PC-9 (cell line): ENCODE results near the gene BCL2L1. TPM values are rescaled to one million over a fixed set of nuclear protein-coding genes. Genes with fewer than 3 reads are reported as not detected.

Experiments
- BruUV-seq: library from RNA; stranded (reverse); fragments of 400-500 nt; replicated peaks from 2 replicates; lab custom pipeline; 2021; lab: Mats Ljungman, UMichigan
- CTCF ChIA-PET: fragments of 300-600 bp; sonication (Branson Sonifier 250); formaldehyde crosslinking; loops from one replicate; lab custom pipeline; 2022; ENCODE audit warnings: antibody characterized with exemption; lab: Charles Lee
- POLR2A ChIA-PET: fragments of 300-600 bp; sonication (Branson Sonifier 250); formaldehyde crosslinking; loops from one replicate; lab custom pipeline; 2022; ENCODE audit warnings: antibody characterized with exemption; ENCODE audit not compliant: unreplicated experiment; lab: Charles Lee
- DNase-seq, 2 experiments: peaks; one replicate each; pipeline versions ENCODE4 v3.0.0 to v3.0.0-alpha.2; 2015 to 2022; ENCODE audit warnings: mixed read lengths in 1 of 2
- H2AFZ ChIP-seq: fragments of 200-600 bp; sonication (generic); 2 replicates; pipeline ENCODE4 v1.8.1; 2017; ENCODE audit warnings: antibody characterized with exemption
- H3F3A ChIP-seq: fragments of 200-600 bp; sonication (generic); 2 replicates; pipeline ENCODE4 v1.8.1; 2017; ENCODE audit warnings: antibody characterized with exemption, mild to moderate bottlenecking, low read depth; ENCODE audit not compliant: insufficient read depth
- H3K27ac ChIP-seq: fragments of 200-600 bp; sonication (generic); 2 replicates; pipeline ENCODE4 v1.6.1; 2016; ENCODE audit warnings: mixed run types
- H3K27me3 ChIP-seq: fragments of 200-600 bp; sonication (generic); 2 replicates; pipeline ENCODE4 v1.6.1; 2016; ENCODE audit warnings: low read depth, mixed run types; ENCODE audit not compliant: insufficient read depth
- H3K36me3 ChIP-seq: fragments of 200-600 bp; sonication (generic); 2 replicates; pipeline ENCODE4 v1.6.1; 2016; ENCODE audit warnings: low read depth, mixed run types
- H3K4me1 ChIP-seq: fragments of 200-600 bp; sonication (generic); replicated peaks from 2 replicates; pipeline ENCODE4 v1.6.1; 2016; ENCODE audit warnings: mixed run types; ENCODE audit not compliant: insufficient read depth
- H3K4me2 ChIP-seq: fragments of 200-600 bp; sonication (generic); 2 replicates; pipeline ENCODE4 v1.6.1; 2017; ENCODE audit warnings: mixed run types
- H3K4me3 ChIP-seq: fragments of 200-600 bp; sonication (generic); 2 replicates; pipeline ENCODE4 v1.6.1; 2016; ENCODE audit warnings: mixed run types
- H3K79me2 ChIP-seq: fragments of 200-600 bp; sonication (generic); 2 replicates; pipeline ENCODE4 v1.6.1; 2017; ENCODE audit warnings: low read depth, mixed run types
- H3K9me2 ChIP-seq: fragments of 200-600 bp; sonication (generic); 2 replicates; pipeline ENCODE4 v1.8.1; 2017; ENCODE audit warnings: mild to moderate bottlenecking; ENCODE audit not compliant: insufficient read depth
- H3K9me3 ChIP-seq: fragments of 200-600 bp; sonication (generic); 2 replicates; pipeline ENCODE4 v1.8.1; 2016; ENCODE audit warnings: low read depth; ENCODE audit not compliant: insufficient read depth
- H4K20me1 ChIP-seq: fragments of 200-600 bp; sonication (generic); 2 replicates; pipeline ENCODE4 v1.8.1; 2017; ENCODE audit not compliant: insufficient read depth
- EZH2 ChIP-seq: fragments of 200-600 bp; sonication (generic); IDR thresholded peaks from 2 replicates; pipeline ENCODE4 v1.8.0; 2017; ENCODE audit warnings: antibody characterized with exemption, low read depth
- intact Hi-C: fragments of 100-400 bp; cut with micrococcal nuclease; formaldehyde crosslinking; loops from one replicate; pipeline ENCODE4 v1.10.0; 2022; ENCODE audit not compliant: unreplicated experiment
- total RNA-seq: library from RNA; stranded (reverse); gene quantifications from 2 replicates; pipeline ENCODE4 v1.2.3, GENCODE V29; 2021
- TF ChIP-seq, protein P1 (sequence below): fragments of 200-600 bp; sonication (generic); conservative IDR thresholded peaks from 2 replicates; pipeline ENCODE4 v1.6.1; 2017; ENCODE audit warnings: mixed run types, antibody characterized with exemption, mild to moderate bottlenecking, moderate library complexity

The BCL2L1 gene
- total RNA-seq, 1 experiment from 2014 or later: 125 TPM

DNA sequence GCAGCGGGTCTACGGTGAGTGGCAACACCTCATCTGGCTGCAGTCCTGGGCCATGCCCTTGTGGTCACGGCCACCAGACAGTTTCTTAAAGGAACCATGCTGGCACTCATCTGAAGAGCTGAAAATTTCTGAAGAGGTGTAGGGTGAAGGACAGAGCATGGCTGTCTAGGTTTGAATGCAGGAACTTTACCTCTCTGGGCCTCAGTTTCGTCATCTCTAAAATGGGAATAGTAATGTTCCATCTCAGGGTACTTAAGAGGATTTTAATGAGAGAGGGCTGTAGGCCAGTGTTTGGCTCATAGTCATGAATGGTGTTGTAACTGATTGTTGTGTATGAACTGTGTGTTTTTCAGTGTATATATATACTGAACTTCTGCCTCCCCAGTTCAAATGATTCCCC lies 79.1 kb downstream of the BCL2L1 start:
- intact Hi-C loops: no loop called here
- Histone ChIP-seq H3K79me2 (no peaks in the 10 kb centered on the region), H3K9me2 (no peaks in the 10 kb centered on the region), H3K27ac (no peak overlapping the region), H3F3A (no peaks in the 10 kb centered on the region), H3K4me2 (no peak overlapping the region), H3K4me3 (no peak overlapping the region), H2AFZ (no peak overlapping the region), H3K4me1 (no peaks in the 10 kb centered on the region), H4K20me1 (no peaks in the 10 kb centered on the region), H3K36me3 (no peaks in the 10 kb centered on the region), H3K27me3 (no peaks in the 10 kb centered on the region), H3K9me3 (no peaks in the 10 kb centered on the region)
- no peak for TF ChIP-seq EZH2
- no TSS peak for BruUV-seq
- DNase-seq: no peak
- ChIA-PET CTCF (no interaction called here), POLR2A (no interaction called here)

DNA sequence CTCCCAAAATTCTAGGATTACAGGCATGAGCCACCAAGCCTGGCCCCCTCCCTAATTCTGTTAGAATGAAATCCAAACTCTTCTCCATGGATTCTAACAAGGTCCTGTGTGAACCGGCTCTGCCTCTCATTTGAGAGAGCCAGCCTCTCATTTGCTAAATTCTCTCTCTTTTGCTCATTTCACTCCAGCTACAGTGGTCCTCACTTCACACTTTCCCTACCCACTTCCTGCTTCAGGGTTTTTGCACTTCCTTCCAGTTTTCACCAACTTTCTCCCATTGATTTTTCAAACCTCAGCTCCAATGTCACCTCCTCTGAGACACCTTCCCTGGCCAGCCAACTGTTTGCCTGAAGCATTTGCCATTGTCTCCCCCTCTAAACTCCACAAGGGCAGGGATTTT lies 79.8 kb downstream of the BCL2L1 start:
- DNase-seq: no peak
- ChIA-PET POLR2A (no interaction called here), CTCF (no interaction called here)
- no peaks in the 10 kb centered on the region for H3K79me2 ChIP-seq
- H2AFZ ChIP-seq: no peak overlapping the region
- no peaks in the 10 kb centered on the region for H4K20me1 ChIP-seq
- H3K9me3 ChIP-seq: no peaks in the 10 kb centered on the region
- H3K27me3 ChIP-seq: no peaks in the 10 kb centered on the region
- H3K27ac ChIP-seq: no peak overlapping the region
- TF ChIP-seq EZH2: no peak
- TF ChIP-seq, protein P1, sequence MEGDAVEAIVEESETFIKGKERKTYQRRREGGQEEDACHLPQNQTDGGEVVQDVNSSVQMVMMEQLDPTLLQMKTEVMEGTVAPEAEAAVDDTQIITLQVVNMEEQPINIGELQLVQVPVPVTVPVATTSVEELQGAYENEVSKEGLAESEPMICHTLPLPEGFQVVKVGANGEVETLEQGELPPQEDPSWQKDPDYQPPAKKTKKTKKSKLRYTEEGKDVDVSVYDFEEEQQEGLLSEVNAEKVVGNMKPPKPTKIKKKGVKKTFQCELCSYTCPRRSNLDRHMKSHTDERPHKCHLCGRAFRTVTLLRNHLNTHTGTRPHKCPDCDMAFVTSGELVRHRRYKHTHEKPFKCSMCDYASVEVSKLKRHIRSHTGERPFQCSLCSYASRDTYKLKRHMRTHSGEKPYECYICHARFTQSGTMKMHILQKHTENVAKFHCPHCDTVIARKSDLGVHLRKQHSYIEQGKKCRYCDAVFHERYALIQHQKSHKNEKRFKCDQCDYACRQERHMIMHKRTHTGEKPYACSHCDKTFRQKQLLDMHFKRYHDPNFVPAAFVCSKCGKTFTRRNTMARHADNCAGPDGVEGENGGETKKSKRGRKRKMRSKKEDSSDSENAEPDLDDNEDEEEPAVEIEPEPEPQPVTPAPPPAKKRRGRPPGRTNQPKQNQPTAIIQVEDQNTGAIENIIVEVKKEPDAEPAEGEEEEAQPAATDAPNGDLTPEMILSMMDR: no peak
- no peaks in the 10 kb centered on the region for H3K9me2 ChIP-seq
- H3K4me3 ChIP-seq: no peak overlapping the region
- H3K4me1 ChIP-seq: no peaks in the 10 kb centered on the region
- no TSS peak for BruUV-seq
- no peaks in the 10 kb centered on the region for H3K36me3 ChIP-seq
- intact Hi-C loops: no loop called here
- H3F3A ChIP-seq: no peaks in the 10 kb centered on the region
- H3K4me2 ChIP-seq: no peak overlapping the region

DNA sequence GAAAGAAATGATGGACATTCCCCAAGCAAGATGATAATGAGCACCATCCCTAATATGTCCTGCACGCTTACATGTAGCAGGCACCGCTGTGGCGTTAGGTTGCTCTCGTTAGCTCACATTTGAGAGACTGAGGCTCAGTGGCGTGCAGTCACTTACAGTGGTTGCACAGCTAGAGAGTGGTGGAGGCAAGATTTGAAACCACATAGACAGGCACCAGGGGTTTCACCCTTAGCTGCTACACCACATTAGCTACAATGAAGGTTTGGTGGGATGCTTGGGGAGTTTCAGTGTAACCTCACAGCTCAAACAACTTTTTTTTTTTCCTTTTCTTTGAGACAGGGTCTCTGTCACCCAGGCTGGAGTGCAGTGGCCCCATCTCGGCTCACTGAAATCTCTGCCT lies 81.3 kb downstream of the BCL2L1 start:
- Histone ChIP-seq H2AFZ (no peak overlapping the region), H4K20me1 (no peaks in the 10 kb centered on the region), H3K9me3 (no peaks in the 10 kb centered on the region), H3K27me3 (no peaks in the 10 kb centered on the region), H3K9me2 (no peaks in the 10 kb centered on the region), H3K4me3 (no peak overlapping the region), H3K4me2 (no peak overlapping the region), H3K79me2 (no peaks in the 10 kb centered on the region), H3K4me1 (no peaks in the 10 kb centered on the region), H3F3A (no peaks in the 10 kb centered on the region), H3K27ac (no peak overlapping the region), H3K36me3 (no peaks in the 10 kb centered on the region)
- no peak for TF ChIP-seq EZH2
- TF ChIP-seq, protein P1: no peak
- BruUV-seq: no TSS peak
- intact Hi-C loops: no loop called here
- ChIA-PET CTCF (no interaction called here), POLR2A (interaction anchor here (0.5 to 0.6 kb wide), 2 partner anchors 138 to 148 kb away, joined by 3 to 12 read pairs; no protein-coding TSS in a partner anchor)
- no peak for DNase-seq

DNA sequence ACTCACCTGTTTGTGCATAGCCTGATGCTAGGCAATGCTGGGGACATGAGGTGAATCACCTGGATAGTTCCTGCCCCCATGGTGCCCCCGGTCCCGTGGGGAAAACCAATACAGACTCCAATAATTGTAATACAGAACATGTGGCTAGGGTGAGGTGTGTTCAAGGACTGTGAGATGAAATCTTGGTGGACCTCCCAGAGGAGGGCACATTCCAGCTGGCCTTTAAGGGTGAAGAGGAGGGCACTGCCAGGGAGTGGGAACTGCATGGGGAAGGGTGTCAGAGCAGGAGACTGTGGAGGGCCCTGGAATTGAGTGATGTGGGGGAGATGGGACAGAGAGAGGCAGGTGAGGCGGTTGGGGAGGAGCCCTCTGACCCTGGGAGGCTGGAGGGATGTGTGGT lies 82.4 kb downstream of the BCL2L1 start:
- no TSS peak for BruUV-seq
- no peaks in the 10 kb centered on the region for H3K9me2 ChIP-seq
- CTCF ChIA-PET: no interaction called here
- H2AFZ ChIP-seq: no peak overlapping the region
- no peak overlapping the region for H3K4me3 ChIP-seq
- H3K4me2 ChIP-seq: no peak overlapping the region
- no peaks in the 10 kb centered on the region for H4K20me1 ChIP-seq
- H3F3A ChIP-seq: no peaks in the 10 kb centered on the region
- TF ChIP-seq EZH2: no peak
- TF ChIP-seq, protein P1: no peak
- no peaks in the 10 kb centered on the region for H3K9me3 ChIP-seq
- DNase-seq: no peak
- no peaks in the 10 kb centered on the region for H3K36me3 ChIP-seq
- H3K27ac ChIP-seq: no peak overlapping the region
- intact Hi-C loops: no loop called here
- POLR2A ChIA-PET: no interaction called here
- H3K79me2 ChIP-seq: no peaks in the 10 kb centered on the region
- H3K4me1 ChIP-seq: no peaks in the 10 kb centered on the region
- H3K27me3 ChIP-seq: no peaks in the 10 kb centered on the region
